H1 (cell line): ENCODE results near the gene FSIP1. TPM values are rescaled to one million over a fixed set of nuclear protein-coding genes. Genes with fewer than 3 reads are reported as not detected.

Experiments used
- CTCF ChIA-PET: fragments of 300-600 bp; sonication (Branson Sonifier 250); formaldehyde crosslinking; loops from one replicate; lab custom pipeline; 2021; ENCODE audit not compliant: partially characterized antibody; lab: Charles Lee
- POLR2A ChIA-PET: fragments of 300-600 bp; sonication (Branson Sonifier 250); formaldehyde crosslinking; loops from one replicate; lab custom pipeline; 2021; ENCODE audit warnings: inconsistent platforms; ENCODE audit not compliant: partially characterized antibody; lab: Charles Lee
- DNase-seq, 2 experiments: peaks; one replicate each; pipeline versions ENCODE4 v3.0.0 to v3.0.0-alpha.2; 2010 to 2022; ENCODE audit warnings: low spot score in 2 of 2, low read depth in 1 of 2, mixed read lengths in 1 of 2
- FAIRE-seq: peaks from 2 replicates; lab custom pipeline; 2011; peaks lifted over from hg19 to GRCh38; lab: Jason Lieb, UNC
- H2AFZ ChIP-seq: 2 replicates; pipeline ENCODE4 v1.8.1; 2012; ENCODE audit warnings: low read length, inconsistent platforms
- H2AK5ac ChIP-seq: 2 replicates; pipeline ENCODE4 v1.6.1; 2013; ENCODE audit warnings: low read depth, low read length
- H2BK120ac ChIP-seq: replicated peaks from 2 replicates; pipeline ENCODE3; 2013; ENCODE audit warnings: low read depth, low read length, inconsistent platforms
- H2BK12ac ChIP-seq: 2 replicates; pipeline ENCODE4 v1.6.1; 2013; ENCODE audit warnings: low read depth, low read length
- H2BK15ac ChIP-seq: 2 replicates; pipeline ENCODE4 v1.6.1; 2013; ENCODE audit warnings: low read length
- H2BK20ac ChIP-seq: 2 replicates; pipeline ENCODE4 v1.6.1; 2013; ENCODE audit warnings: low read length
- H2BK5ac ChIP-seq: 2 replicates; pipeline ENCODE4 v1.6.1; 2013; ENCODE audit warnings: low read depth, low read length
- H3K14ac ChIP-seq: 2 replicates; pipeline ENCODE4 v1.6.1; 2013; ENCODE audit warnings: inconsistent platforms; ENCODE audit not compliant: insufficient read length
- H3K18ac ChIP-seq: 2 replicates; pipeline ENCODE4 v1.6.1; 2013; ENCODE audit warnings: low read length; ENCODE audit errors: extremely low read depth
- H3K23ac ChIP-seq: 2 replicates; pipeline ENCODE4 v1.6.1; 2013; ENCODE audit warnings: inconsistent platforms; ENCODE audit not compliant: insufficient read length
- H3K23me2 ChIP-seq: 2 replicates; pipeline ENCODE4 v1.6.1; 2013; ENCODE audit warnings: low read depth, low read length
- H3K27ac ChIP-seq: 2 replicates; pipeline ENCODE4 v1.6.1; 2011; ENCODE audit warnings: low read depth, low read length, inconsistent platforms
- H3K27me3 ChIP-seq, 4 experiments: replicated peaks in 1 of 4; 1 replicate in 1 of 4; 2 replicates in 3 of 4; pipeline versions ENCODE4 v1.6.1 to v1.8.1; 2011 to 2013; ENCODE audit warnings: low read length in 3 of 4, mild to moderate bottlenecking in 3 of 4, inconsistent platforms in 2 of 4, mixed read lengths in 2 of 4, moderate library complexity in 1 of 4; ENCODE audit not compliant: control insufficient read depth in 3 of 4, insufficient read depth in 3 of 4; ENCODE audit errors: extremely low read depth in 1 of 4
- H3K36me3 ChIP-seq, 4 experiments: 2 replicates each; pipeline versions ENCODE4 v1.6.1 to v1.8.1; 2011 to 2013; ENCODE audit warnings: mild to moderate bottlenecking in 4 of 4, low read length in 3 of 4, moderate library complexity in 2 of 4, control low read depth in 1 of 4, inconsistent platforms in 1 of 4; ENCODE audit not compliant: insufficient read depth in 4 of 4, control insufficient read depth in 2 of 4
- H3K4ac ChIP-seq: replicated peaks from 2 replicates; pipeline ENCODE3; 2013; ENCODE audit warnings: low read length, low read depth, mixed read lengths, inconsistent platforms; ENCODE audit not compliant: insufficient read length
- H3K4me1 ChIP-seq, 4 experiments: replicated peaks in 1 of 4; 1 replicate in 1 of 4; 2 replicates in 3 of 4; pipeline versions ENCODE4 v1.6.1 to v1.8.1; 2011 to 2013; ENCODE audit warnings: low read length in 3 of 4, inconsistent platforms in 2 of 4, mixed read lengths in 1 of 4; ENCODE audit not compliant: insufficient read depth in 4 of 4, control insufficient read depth in 3 of 4
- H3K4me2 ChIP-seq, 2 experiments: 2 replicates each; pipeline versions ENCODE4 v1.6.1 to v1.8.1; 2011 to 2013; ENCODE audit warnings: low read depth in 2 of 2, low read length in 2 of 2, control low read depth in 1 of 2, inconsistent platforms in 1 of 2, mild to moderate bottlenecking in 1 of 2; ENCODE audit not compliant: insufficient read depth in 1 of 2
- H3K4me3 ChIP-seq, 4 experiments: fragments of 200-600, 300-600 bp in 1 of 4; sonication (generic), shearing (Covaris generic), sonication (Bioruptor Twin) in 1 of 4; 2 replicates each; pipeline versions ENCODE4 v1.5.1 to v1.8.1; 2011 to 2016; ENCODE audit warnings: low read length in 4 of 4, low read depth in 3 of 4, control low read depth in 2 of 4, inconsistent platforms in 2 of 4, mild to moderate bottlenecking in 2 of 4, mixed read lengths in 1 of 4, moderate library complexity in 1 of 4; ENCODE audit not compliant: insufficient read depth in 2 of 4; ENCODE audit errors: extremely low read depth in 1 of 4
- H3K56ac ChIP-seq: replicated peaks from 2 replicates; pipeline ENCODE3; 2013; ENCODE audit warnings: low read depth, mild to moderate bottlenecking, mixed read lengths, low read length, inconsistent platforms; ENCODE audit not compliant: insufficient read length
- H3K79me1 ChIP-seq: 2 replicates; pipeline ENCODE4 v1.6.1; 2013; ENCODE audit warnings: low read depth, low read length, control low read depth
- H3K79me2 ChIP-seq, 2 experiments: 2 replicates each; pipeline versions ENCODE4 v1.6.1 to v1.8.1; 2012 to 2013; ENCODE audit warnings: low read length in 2 of 2, mild to moderate bottlenecking in 2 of 2, inconsistent platforms in 1 of 2; ENCODE audit not compliant: insufficient read depth in 2 of 2, control insufficient read depth in 1 of 2
- H3K9ac ChIP-seq, 4 experiments: replicated peaks in 1 of 4; 1 replicate in 1 of 4; 2 replicates in 3 of 4; pipeline versions ENCODE4 v1.6.1 to v1.8.1; 2011 to 2013; ENCODE audit warnings: low read depth in 3 of 4, low read length in 3 of 4, control low read depth in 2 of 4, mild to moderate bottlenecking in 2 of 4, moderate library complexity in 2 of 4, inconsistent platforms in 1 of 4; ENCODE audit errors: extremely low read depth in 1 of 4
- H3K9me3 ChIP-seq, 2 experiments: 2 replicates each; pipeline versions ENCODE4 v1.6.1 to v1.8.1; 2012 to 2013; ENCODE audit warnings: mild to moderate bottlenecking in 2 of 2, moderate library complexity in 2 of 2, control low read depth in 1 of 2, inconsistent platforms in 1 of 2, low read depth in 1 of 2, low read length in 1 of 2, mixed read lengths in 1 of 2; ENCODE audit not compliant: insufficient read depth in 2 of 2
- H4K20me1 ChIP-seq, 2 experiments: replicated peaks in 1 of 2; 2 replicates each; pipeline versions ENCODE3 to v1.8.1; 2011 to 2013; ENCODE audit warnings: inconsistent platforms in 2 of 2, low read length in 2 of 2, mild to moderate bottlenecking in 1 of 2; ENCODE audit not compliant: insufficient read depth in 2 of 2, control insufficient read depth in 1 of 2
- H4K5ac ChIP-seq: 2 replicates; pipeline ENCODE4 v1.6.1; 2013; ENCODE audit warnings: low read length, low read depth, mixed read lengths, inconsistent platforms; ENCODE audit not compliant: insufficient read length
- H4K8ac ChIP-seq: 2 replicates; pipeline ENCODE4 v1.8.0; 2013; ENCODE audit warnings: mild to moderate bottlenecking, moderate library complexity, low read length, inconsistent platforms; ENCODE audit not compliant: insufficient read depth; ENCODE audit errors: extremely low read depth
- H4K91ac ChIP-seq: replicated peaks from 2 replicates; pipeline ENCODE3; 2013; ENCODE audit warnings: low read length, mixed read lengths, inconsistent platforms; ENCODE audit not compliant: insufficient read length
- ATF3 ChIP-seq: IDR thresholded peaks from 2 replicates; pipeline ENCODE4 v1.6.1; 2011; ENCODE audit warnings: low read depth, mild to moderate bottlenecking, low read length; ENCODE audit not compliant: insufficient read depth
- CTBP2 ChIP-seq: IDR thresholded peaks from 2 replicates; pipeline ENCODE4 v1.7.0; 2011; ENCODE audit warnings: borderline replicate concordance, mild to moderate bottlenecking, moderate library complexity, mixed read lengths, low read length; ENCODE audit not compliant: insufficient read depth, insufficient read length
- HDAC2 ChIP-seq, 2 experiments: fragments of 300-600 bp in 1 of 2; sonication (generic) in 1 of 2; IDR thresholded peaks; 2 replicates each; pipeline ENCODE4 v1.6.1; 2011 to 2012; ENCODE audit warnings: low read depth in 2 of 2, low read length in 2 of 2, mild to moderate bottlenecking in 2 of 2, moderate library complexity in 2 of 2, borderline replicate concordance in 1 of 2, inconsistent platforms in 1 of 2
- JUN ChIP-seq: IDR thresholded peaks from 2 replicates; pipeline ENCODE4 v1.6.1; 2011; ENCODE audit warnings: low read depth, mild to moderate bottlenecking, improper control_type of control experiment, low read length
- SP4 ChIP-seq: IDR thresholded peaks from 2 replicates; pipeline ENCODE4 v1.6.1; 2012; ENCODE audit warnings: low read length, inconsistent platforms
- TEAD4 ChIP-seq: IDR thresholded peaks from 2 replicates; pipeline ENCODE4 v1.6.1; 2012; ENCODE audit warnings: low read depth, low read length, inconsistent platforms, mixed read lengths
- WGBS, 2 experiments: shearing (Covaris generic) in 1 of 2; methylation state at CpG; one replicate each; pipeline versions ENCODE4 v1.1.6 to v1.1.7; 2013 to 2015; ENCODE audit warnings: low lambda C conversion rate in 2 of 2, mixed read lengths in 2 of 2, inconsistent platforms in 1 of 2, low coverage in 1 of 2, missing lambda C conversion rate in 1 of 2; ENCODE audit not compliant: insufficient replicate concordance in 2 of 2, insufficient coverage in 1 of 2, insufficient read length in 1 of 2; ENCODE audit errors: extremely low coverage in 1 of 2, missing lambda C conversion rate in 1 of 2; 5-methylcytosine and 5-hydroxymethylcytosine counted together
- polyA plus RNA-seq, 7 experiments: library from polyadenylated mRNA; depleted of rRNA in 3 of 7; stranded (reverse) in 5 of 7; unstranded in 2 of 7; fragments of >200 nt in 5 of 7; fragments of 200-250 nt in 2 of 7; gene quantifications; 1 replicate in 5 of 7; 2 replicates in 1 of 7; 4 replicates in 1 of 7; pipeline versions ENCODE4 v1.2.1 to v1.2.3, GENCODE V29; 2011 to 2013; ENCODE audit warnings: missing spikeins in 2 of 7, mixed read lengths in 2 of 7
- total RNA-seq: library from RNA; stranded (reverse); fragmentation: NEBNext Ultra II Directional; extraction: Animal tissue kit (Norgen Biotek cat#: 25700); gene quantifications from 2 replicates; pipeline ENCODE4 v1.2.1, GENCODE V29; 2021
- TF ChIP-seq, protein P1 (sequence below): IDR thresholded peaks from 2 replicates; pipeline ENCODE4 v1.6.1; 2012; ENCODE audit warnings: low read length, inconsistent platforms
- TF ChIP-seq, protein P2 (sequence below), 3 experiments: IDR thresholded peaks; 1 replicate in 2 of 3; 2 replicates in 1 of 3; pipeline versions ENCODE4 v1.5.1 to v1.6.1; 2011; ENCODE audit warnings: low read length in 3 of 3, mild to moderate bottlenecking in 3 of 3, inconsistent platforms in 2 of 3, low read depth in 1 of 3, moderate library complexity in 1 of 3; ENCODE audit not compliant: insufficient read depth in 1 of 3; ENCODE audit errors: control extremely low read depth in 1 of 3

Gene FSIP1
- total and polyA plus RNA-seq, 2 of the 8 experiments (the other 6 are each of a cell fraction or from before 2014, with no cell fraction given) = 0.18 to 1.3 TPM

GRCh38 chr15:39792844-39793335 is 10.2 kb upstream of the FSIP1 start:
- Histone ChIP-seq H3K79me1 (no peaks in the 10 kb centered on the region), H2BK20ac (no peak overlapping the region), H3K4ac (no peak overlapping the region), H3K23me2 (no peaks in the 10 kb centered on the region; the same call in 1 of the 2 replicates), H2AK5ac (no peak overlapping the region), H2BK12ac (no peak overlapping the region), H3K56ac (no peak overlapping the region), H2BK15ac (no peak overlapping the region), H3K14ac (no peak overlapping the region), H3K27ac (no peak overlapping the region), H4K5ac (no peak overlapping the region), H3K4me3 (no peak overlapping the region), H3K79me2 (no peaks in the 10 kb centered on the region), H3K18ac (no peak overlapping the region), H3K9me3 (no peaks in the 10 kb centered on the region), H2AFZ (no peak overlapping the region), H4K91ac (no peak overlapping the region), H3K4me1 (peaks cover 2 to 12% (median 9%) of the 10 kb centered on the region in 4 experiments; a peak in 6 of 7 replicates), H3K4me2 (no peak overlapping the region), H2BK120ac (no peak overlapping the region), H3K23ac (no peak overlapping the region), H2BK5ac (no peak overlapping the region), H4K20me1 (no peaks in the 10 kb centered on the region), H3K27me3 (no peaks in the 10 kb centered on the region), H3K9ac (no peak overlapping the region), H3K36me3 (no peaks in the 10 kb centered on the region), H4K8ac (no peak overlapping the region)
- ChIA-PET CTCF (no interaction called here), POLR2A (no interaction called here)
- FAIRE-seq (no peak), DNase-seq (no peak)
- 94% methylated on average over 4 of the region's 4 CpGs; no CpG with 5 or more reads in 1 of the 2 experiments for WGBS, 2 experiments
- no peak for TF ChIP-seq ATF3
- TF ChIP-seq, protein P1, sequence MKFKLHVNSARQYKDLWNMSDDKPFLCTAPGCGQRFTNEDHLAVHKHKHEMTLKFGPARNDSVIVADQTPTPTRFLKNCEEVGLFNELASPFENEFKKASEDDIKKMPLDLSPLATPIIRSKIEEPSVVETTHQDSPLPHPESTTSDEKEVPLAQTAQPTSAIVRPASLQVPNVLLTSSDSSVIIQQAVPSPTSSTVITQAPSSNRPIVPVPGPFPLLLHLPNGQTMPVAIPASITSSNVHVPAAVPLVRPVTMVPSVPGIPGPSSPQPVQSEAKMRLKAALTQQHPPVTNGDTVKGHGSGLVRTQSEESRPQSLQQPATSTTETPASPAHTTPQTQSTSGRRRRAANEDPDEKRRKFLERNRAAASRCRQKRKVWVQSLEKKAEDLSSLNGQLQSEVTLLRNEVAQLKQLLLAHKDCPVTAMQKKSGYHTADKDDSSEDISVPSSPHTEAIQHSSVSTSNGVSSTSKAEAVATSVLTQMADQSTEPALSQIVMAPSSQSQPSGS = no peak
- no peak for TF ChIP-seq CTBP2
- TF ChIP-seq, protein P2, sequence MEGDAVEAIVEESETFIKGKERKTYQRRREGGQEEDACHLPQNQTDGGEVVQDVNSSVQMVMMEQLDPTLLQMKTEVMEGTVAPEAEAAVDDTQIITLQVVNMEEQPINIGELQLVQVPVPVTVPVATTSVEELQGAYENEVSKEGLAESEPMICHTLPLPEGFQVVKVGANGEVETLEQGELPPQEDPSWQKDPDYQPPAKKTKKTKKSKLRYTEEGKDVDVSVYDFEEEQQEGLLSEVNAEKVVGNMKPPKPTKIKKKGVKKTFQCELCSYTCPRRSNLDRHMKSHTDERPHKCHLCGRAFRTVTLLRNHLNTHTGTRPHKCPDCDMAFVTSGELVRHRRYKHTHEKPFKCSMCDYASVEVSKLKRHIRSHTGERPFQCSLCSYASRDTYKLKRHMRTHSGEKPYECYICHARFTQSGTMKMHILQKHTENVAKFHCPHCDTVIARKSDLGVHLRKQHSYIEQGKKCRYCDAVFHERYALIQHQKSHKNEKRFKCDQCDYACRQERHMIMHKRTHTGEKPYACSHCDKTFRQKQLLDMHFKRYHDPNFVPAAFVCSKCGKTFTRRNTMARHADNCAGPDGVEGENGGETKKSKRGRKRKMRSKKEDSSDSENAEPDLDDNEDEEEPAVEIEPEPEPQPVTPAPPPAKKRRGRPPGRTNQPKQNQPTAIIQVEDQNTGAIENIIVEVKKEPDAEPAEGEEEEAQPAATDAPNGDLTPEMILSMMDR (IDR thresholded peaks at IDR 0.05; ENCODE audit: control extremely low read depth in 1 of 3, insufficient read depth in 1 of 3, low read depth in 1 of 3, low read length in 3 of 3) = no peak
- TF ChIP-seq TEAD4 = no peak
- TF ChIP-seq SP4 = no peak
- no peak for TF ChIP-seq JUN
- TF ChIP-seq HDAC2 (IDR thresholded peaks at IDR 0.05; ENCODE audit: borderline replicate concordance in 1 of 2, low read depth in 2 of 2, low read length in 2 of 2) = no peak
